Choroid plexus epithelial cell (primary cell): ENCODE results near the gene KLK11.

Source experiments
- DNase-seq: peaks from one replicate; pipeline ENCODE4 v3.0.0-alpha.2; 2010; ENCODE audit warnings: low read depth
- H3K4me3 ChIP-seq: 2 replicates; pipeline ENCODE4 v1.5.1; 2011; ENCODE audit warnings: low read depth, mild to moderate bottlenecking, control low read depth, low read length, moderate library complexity
- CTCF ChIP-seq: conservative IDR thresholded peaks from 2 replicates; pipeline ENCODE4 v1.5.1; 2011; ENCODE audit warnings: low read depth, mild to moderate bottlenecking, control low read depth, inconsistent platforms, low read length, moderate library complexity

The KLK11 gene

DNA sequence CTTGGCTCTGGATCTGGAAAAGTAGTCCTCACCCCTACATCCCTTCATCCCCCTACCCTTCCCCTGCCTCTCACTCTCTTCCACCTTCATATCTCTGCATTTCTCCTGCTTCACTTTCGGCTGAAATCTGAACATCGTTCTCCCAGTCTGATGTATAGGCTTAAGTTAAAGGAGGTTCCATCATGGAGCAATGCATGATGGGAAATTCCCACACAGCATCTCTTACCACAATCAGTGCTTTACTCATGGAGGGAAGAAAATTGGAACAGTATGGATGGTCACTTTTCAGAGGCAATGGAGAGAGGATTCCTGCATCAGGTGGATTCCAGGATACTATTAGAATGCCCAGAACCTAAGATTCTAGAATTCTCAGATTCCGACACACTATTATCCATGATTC, 18.9 kb downstream of the KLK11 start:
- TF ChIP-seq CTCF: no peak
- no peak for DNase-seq
- no peak overlapping the region for H3K4me3 ChIP-seq

DNA sequence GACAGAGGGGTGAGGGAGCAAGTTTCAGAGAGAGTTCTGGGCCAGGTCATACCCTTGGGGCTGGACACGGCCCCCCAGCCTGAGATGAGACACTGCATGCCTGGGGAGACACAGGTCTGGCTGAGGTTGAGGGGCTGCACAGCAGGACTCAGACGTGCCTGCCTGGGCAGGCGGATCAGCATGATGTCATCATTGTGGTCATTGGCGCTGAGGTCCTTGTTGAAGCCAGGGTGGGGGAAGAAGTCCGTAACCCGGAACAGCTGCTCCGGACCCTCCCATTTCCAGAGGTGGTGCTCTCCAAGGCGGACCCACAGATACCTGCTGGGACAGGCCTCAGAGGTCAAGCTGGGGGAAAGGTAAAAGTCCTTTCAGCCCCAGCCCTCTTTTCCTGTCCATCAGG, 20.0 kb downstream of the KLK11 start:
- no peak for DNase-seq
- no peak overlapping the region for H3K4me3 ChIP-seq
- TF ChIP-seq CTCF: no peak

GRCh38 chr19:51005248-51005647, 21.2 kb downstream of the KLK11 start:
- TF ChIP-seq CTCF: no peak
- H3K4me3 ChIP-seq: no peak overlapping the region
- no peak for DNase-seq

- DNase-seq: no peak
- TF ChIP-seq CTCF: no peak
- no peak overlapping the region for H3K4me3 ChIP-seq
Observed at GRCh38 chr19:51003316-51003715, 23.1 kb downstream of the KLK11 start.

DNA sequence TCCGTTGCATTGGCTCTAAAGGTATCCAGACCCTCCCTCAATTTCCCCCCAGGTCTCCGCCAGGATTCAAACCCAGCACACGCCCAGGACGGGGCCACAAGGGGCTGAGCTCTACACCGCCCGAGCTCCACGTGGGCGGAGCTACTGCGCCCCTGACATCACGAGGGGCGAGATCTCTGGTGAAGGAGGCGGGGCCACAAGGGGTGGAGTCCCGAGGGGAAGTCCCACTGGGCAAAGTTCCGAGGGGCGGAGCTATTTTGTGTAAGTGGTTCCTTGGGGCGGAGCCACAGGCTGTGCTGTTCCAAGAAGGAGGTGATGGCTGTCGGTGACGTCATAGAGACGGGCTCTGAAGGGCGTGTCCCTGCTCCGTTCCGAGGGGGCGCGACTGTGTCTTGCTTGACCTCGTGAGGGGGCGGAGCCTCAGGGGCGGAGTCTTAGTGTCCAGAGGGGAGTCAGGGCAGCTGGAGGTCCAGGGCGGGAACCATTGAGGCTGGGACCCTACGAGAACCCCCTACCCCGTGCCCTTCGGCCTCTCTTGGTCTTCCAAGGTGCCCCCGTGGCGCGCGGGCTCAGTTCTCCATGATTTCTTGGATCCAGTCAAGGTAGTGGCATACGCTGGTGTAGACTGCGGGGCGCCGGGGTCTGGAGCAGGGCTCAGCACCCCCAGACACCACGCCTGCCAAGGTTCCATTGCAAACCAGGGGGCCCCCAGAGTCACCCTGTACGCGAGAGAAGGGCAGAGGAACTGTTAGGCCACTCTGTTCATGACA, 23.7 kb downstream of the KLK11 start:
- no peak overlapping the region for H3K4me3 ChIP-seq
- no peak for TF ChIP-seq CTCF
- no peak for DNase-seq

DNA sequence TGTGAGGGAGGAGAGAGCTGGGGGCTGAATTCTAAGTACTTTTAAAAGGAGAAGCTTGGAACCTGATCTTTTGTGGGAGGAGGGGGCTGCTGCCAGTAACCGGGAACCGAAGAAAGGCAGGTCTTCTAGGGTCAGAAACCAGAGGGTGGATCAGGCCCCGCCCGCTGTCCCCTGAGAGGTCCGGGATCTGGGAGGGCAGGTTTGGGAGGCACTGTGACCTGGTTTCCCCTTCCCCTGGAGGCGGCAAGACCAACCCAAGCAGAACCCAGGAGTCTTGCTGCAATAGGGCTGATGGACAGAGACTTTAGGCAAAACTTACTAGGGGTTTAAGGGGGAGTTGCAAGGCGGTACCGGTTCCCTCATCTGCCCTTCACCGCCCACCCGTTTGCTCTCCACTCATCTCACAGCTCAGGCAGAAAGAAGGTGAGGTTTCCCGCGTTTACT, 24.3 kb downstream of the KLK11 start:
- no peak for TF ChIP-seq CTCF
- no peak for DNase-seq
- H3K4me3 ChIP-seq: no peak overlapping the region

DNA sequence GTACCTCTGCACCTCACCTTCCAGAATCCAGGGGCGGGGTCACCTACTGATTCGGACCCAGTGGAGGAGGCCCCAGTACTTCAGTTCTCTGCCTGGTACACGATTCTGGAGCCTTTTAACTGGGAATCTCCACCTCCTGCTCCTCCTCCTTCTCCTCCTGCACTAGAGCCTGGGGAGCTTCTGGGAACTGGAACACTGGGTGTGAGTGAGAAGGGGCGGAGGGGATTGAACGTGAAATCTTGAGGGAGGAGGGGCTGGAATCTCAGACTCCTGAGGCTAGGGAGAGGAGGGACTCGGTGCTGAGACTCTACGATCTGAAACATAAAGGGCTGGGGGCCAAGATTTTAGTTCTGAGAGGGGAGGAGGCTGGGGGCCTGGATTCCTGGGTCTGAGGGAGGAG, 24.9 kb downstream of the KLK11 start, which contains the start of gene KLK8:
Gene KLK8, minus strand, starts transcription at position 90 of the 400 bp plus-strand sequence. CDS start 437 bp downstream, outside the sequence.
- no peak for TF ChIP-seq CTCF
- no peak within 1 kb of the TSS for H3K4me3 ChIP-seq
- no peak for DNase-seq
